ACC112 (cell line): Measurements from ENCODE around the gene YIF1A.

Experiments used
- H2AFZ ChIP-seq: fragments of 200-600 bp; sonication (generic); one replicate; pipeline ENCODE4 v1.6.0; 2017; ENCODE audit warnings: antibody characterized with exemption, low read length; ENCODE audit not compliant: unreplicated experiment
- H3K27ac ChIP-seq: fragments of 200-600 bp; sonication (generic); 2 replicates; pipeline ENCODE4 v1.5.1; 2014; ENCODE audit warnings: low read depth, mild to moderate bottlenecking, antibody characterized with exemption, low read length, moderate library complexity
- H3K27me3 ChIP-seq: fragments of 200-600 bp; sonication (generic); 2 replicates; pipeline ENCODE4 v1.6.1; 2014; ENCODE audit warnings: mild to moderate bottlenecking, antibody characterized with exemption, low read length, moderate library complexity, mixed read lengths; ENCODE audit not compliant: insufficient read depth
- H3K36me3 ChIP-seq: fragments of 200-600 bp; sonication (generic); 2 replicates; pipeline ENCODE4 v1.6.1; 2016; ENCODE audit warnings: mild to moderate bottlenecking, antibody characterized with exemption, low read length, moderate library complexity, mixed read lengths; ENCODE audit not compliant: insufficient read depth
- H3K4me1 ChIP-seq: fragments of 200-600 bp; sonication (generic); one replicate; pipeline ENCODE4 v1.6.1; 2016; ENCODE audit warnings: low read length, mixed read lengths; ENCODE audit not compliant: insufficient read depth, unreplicated experiment, control insufficient read depth
- H3K4me3 ChIP-seq: fragments of 200-600 bp; sonication (generic); 2 replicates; pipeline ENCODE4 v1.5.1; 2014; ENCODE audit warnings: mild to moderate bottlenecking, low read depth, low read length
- H3K79me2 ChIP-seq: fragments of 200-600 bp; sonication (generic); one replicate; pipeline ENCODE4 v1.6.0; 2016; ENCODE audit warnings: low read length; ENCODE audit not compliant: control insufficient read depth, unreplicated experiment, insufficient read depth

The YIF1A gene

DNA sequence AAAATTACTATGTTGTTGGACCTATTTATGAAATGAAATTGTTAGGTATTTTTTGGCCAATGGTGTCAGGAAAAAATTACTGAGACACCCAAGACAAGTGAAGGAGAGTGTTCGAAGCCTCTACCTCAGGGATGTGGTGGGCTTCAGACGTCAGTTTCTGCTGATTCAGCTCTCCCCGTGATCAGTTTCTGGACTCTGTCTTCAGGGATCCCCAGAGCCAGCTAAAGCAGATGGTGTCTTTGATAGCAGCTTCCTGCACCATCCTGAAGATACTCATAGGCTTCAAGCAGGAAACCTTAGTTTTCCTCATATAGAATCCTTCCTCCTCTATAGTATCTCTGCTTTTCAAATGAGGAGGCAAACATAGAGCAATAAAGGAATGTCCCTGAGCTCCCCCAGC lies 20.5 kb upstream of the YIF1A start:
- Histone ChIP-seq H3K36me3 (no peaks in the 10 kb centered on the region), H2AFZ (no peak overlapping the region), H3K4me3 (no peak overlapping the region), H3K4me1 (no peaks in the 10 kb centered on the region), H3K27me3 (no peaks in the 10 kb centered on the region), H3K79me2 (peaks cover 11% of the 10 kb centered on the region), H3K27ac (no peak overlapping the region)

GRCh38 chr11:66302656-66303055 lies 13.7 kb upstream of the YIF1A start:
- Histone ChIP-seq H3K4me1 (no peaks in the 10 kb centered on the region), H3K27me3 (no peaks in the 10 kb centered on the region), H3K36me3 (no peaks in the 10 kb centered on the region), H3K79me2 (no peaks in the 10 kb centered on the region), H2AFZ (no peak overlapping the region), H3K27ac (no peak overlapping the region), H3K4me3 (no peak overlapping the region)

DNA sequence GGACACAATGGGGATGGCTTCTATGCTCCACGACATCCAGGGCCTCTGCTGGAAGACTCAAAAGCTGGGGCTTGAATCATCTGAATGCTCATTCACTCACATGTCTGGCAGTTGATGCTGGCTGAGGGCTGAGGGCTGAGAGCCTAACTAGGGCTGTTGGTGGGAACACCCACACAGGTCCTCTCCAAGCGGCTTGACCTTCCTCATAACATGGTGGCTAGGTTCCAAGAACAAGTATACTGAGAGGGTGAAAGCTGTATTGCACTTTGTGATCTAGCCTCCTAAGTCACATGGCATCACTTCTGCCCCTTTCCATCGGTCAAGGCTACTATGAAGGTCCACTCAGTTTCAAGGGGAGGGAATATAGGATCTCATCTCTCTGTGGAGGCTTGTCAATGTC lies 10.2 kb upstream of the YIF1A start:
- Histone ChIP-seq H3K27me3 (no peaks in the 10 kb centered on the region), H3K4me1 (no peaks in the 10 kb centered on the region), H3K4me3 (no peak overlapping the region), H3K79me2 (no peaks in the 10 kb centered on the region), H3K36me3 (no peaks in the 10 kb centered on the region), H3K27ac (no peak overlapping the region), H2AFZ (no peak overlapping the region)

DNA sequence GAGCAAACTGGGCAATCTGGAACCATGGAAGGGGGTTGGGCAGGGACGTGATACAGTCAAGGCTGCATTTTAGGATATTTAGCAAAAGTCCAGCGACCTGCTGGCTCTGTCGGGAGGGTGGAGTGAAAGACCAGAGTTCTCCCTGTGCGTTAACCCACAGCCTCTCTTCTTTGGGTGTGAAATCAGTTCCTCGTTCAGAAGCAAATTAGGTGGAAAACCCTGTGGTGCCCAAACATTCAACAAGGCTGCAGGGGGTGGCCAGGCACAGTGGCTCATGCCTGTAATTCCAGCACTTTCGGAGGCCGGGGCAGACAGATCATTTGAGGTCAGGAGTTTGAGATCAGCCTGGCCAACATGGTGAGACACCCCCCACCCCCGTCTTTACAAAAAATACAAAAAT lies 8.7 kb upstream of the YIF1A start:
- H3K36me3 ChIP-seq, result no peaks in the 10 kb centered on the region
- no peak overlapping the region for H3K27ac ChIP-seq

GRCh38 chr11:66294626-66295620 lies 6.0 kb upstream of the YIF1A start:
- Histone ChIP-seq H3K4me3 (no peak overlapping the region), H2AFZ (no peak overlapping the region), H3K27me3 (peaks cover 27% of the 10 kb centered on the region), H3K79me2 (no peaks in the 10 kb centered on the region), H3K4me1 (peaks cover 3% of the 10 kb centered on the region), H3K27ac (no peak overlapping the region), H3K36me3 (no peaks in the 10 kb centered on the region)

More for the DNA sequence above, 8.7 kb upstream of the YIF1A start:
- Histone ChIP-seq H3K4me1 (no peaks in the 10 kb centered on the region), H3K79me2 (no peaks in the 10 kb centered on the region), H3K4me3 (no peak overlapping the region), H2AFZ (no peak overlapping the region), H3K27me3 (peaks cover 8% of the 10 kb centered on the region)

DNA sequence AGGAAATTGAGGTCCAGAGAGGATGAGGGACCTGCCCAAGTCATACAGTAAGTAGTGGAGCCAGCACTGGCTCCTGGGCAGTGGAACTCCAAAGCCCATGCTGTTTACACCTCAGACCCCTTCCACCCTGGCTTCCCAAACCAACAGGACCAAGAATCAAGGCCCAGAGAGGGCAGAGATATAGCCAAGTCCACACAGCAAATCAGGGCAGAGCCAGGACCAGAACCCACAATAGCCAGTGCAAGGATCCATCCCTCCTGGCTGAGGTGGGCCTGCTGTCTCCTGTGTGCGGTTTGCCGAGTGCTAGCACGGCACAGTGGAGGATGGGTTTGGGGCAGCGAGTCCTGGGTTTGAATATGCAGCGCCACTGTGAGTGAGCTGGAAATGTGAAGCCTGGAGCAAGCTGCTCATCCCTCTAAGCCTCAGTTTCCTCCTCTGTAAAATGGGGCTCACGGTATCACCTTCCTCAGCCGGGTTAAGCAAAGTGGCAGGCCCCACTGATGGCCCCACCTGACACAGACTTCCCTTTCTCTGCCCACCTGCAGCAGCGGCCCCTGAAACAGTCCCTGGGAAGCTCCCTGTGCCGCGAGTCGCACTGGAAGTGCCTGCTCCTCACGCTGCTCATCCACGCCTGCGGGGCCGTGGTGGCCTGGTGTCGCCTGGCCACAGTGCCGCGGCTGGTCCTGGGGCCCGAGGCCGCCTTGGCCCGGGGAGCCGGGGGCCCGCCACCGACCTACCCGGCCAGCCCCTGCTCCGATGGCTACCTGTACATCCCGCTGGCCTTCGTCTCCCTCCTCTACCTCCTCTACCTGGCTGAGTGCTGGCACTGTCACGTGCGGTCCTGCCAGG lies 5.1 kb upstream of the YIF1A start:
- no peak overlapping the region for H3K27ac ChIP-seq
- H2AFZ ChIP-seq, result no peak overlapping the region
- no peaks in the 10 kb centered on the region for H3K79me2 ChIP-seq
- no peaks in the 10 kb centered on the region for H3K36me3 ChIP-seq
- no peak overlapping the region for H3K4me3 ChIP-seq
- peaks cover 7% of the 10 kb centered on the region for H3K4me1 ChIP-seq
- peaks cover 27% of the 10 kb centered on the region for H3K27me3 ChIP-seq

GRCh38 chr11:66293352-66293751 lies 4.4 kb upstream of the YIF1A start:
- Histone ChIP-seq H3K79me2 (peaks cover 3% of the 10 kb centered on the region), H3K27ac (no peak overlapping the region), H3K4me1 (peaks cover 7% of the 10 kb centered on the region), H3K36me3 (no peaks in the 10 kb centered on the region), H3K27me3 (peaks cover 27% of the 10 kb centered on the region), H3K4me3 (no peak overlapping the region), H2AFZ (no peak overlapping the region)

- Histone ChIP-seq H3K4me3 (no peak overlapping the region), H3K27ac (no peak overlapping the region), H3K27me3 (peaks cover 27% of the 10 kb centered on the region)
Measured at GRCh38 chr11:66292543-66293332, 3.8 kb upstream of the YIF1A start.

DNA sequence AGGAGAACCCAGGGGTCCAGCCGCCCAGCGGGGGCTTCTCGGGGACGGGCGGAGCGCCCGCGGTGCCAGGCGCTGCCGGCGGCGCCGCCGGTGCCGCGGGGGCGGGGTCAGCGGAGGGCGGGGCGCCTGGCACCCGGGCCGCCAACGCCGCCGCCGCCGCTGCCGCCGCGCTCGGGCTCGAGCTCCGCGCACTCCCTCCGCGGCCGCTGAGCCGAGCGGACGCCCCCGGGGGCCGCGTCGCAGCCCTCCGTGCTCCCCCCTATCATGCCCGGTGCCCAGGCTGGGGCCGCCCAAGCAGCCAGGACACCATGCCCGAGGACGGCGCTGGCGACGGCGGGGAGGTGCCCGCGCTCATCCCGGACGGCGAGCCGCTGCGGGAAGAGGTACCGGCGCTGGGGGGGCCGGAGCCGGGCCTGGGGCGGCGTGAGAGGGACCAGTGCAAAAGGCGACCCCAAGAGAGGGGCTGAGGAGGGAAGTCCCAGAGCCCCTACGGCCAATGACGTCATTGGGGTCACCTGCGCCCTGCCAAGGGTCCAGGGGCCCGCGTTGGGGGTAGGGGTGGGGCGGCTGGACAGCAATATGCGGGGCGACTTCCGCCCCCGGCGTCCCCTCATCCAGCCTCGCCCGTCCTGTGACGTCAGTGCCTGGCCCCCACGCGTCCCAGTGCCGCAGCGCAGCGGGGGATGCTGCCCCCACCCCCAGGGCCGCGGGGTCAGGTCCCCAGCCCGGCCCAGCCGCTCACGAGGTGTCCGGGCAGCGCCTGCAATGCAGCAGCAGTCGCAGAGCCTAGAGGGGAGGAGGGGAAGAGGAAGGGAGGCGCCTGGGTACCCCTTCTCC lies 3.0 kb upstream of the YIF1A start, which contains the start of gene TMEM151A:
TSS of gene TMEM151A (plus strand) at position 189 of the 837 bp plus-strand sequence. CDS start at position 309, 120 bp downstream.
- H3K4me1 ChIP-seq, result peaks cover 15% of the 10 kb centered on the region
- H3K4me3 ChIP-seq, result peak within 1 kb of the TSS; percentile 53
- H3K79me2 ChIP-seq, result peaks cover 18% of the 10 kb centered on the region
- no peaks in the 10 kb centered on the region for H3K36me3 ChIP-seq
- H3K27me3 ChIP-seq, result peaks cover 27% of the 10 kb centered on the region
- no peak within 1 kb of the TSS for H2AFZ ChIP-seq
- no peak within 1 kb of the TSS for H3K27ac ChIP-seq

More at GRCh38 chr11:66292543-66293332, 3.8 kb upstream of the YIF1A start:
- H3K36me3 ChIP-seq, result no peaks in the 10 kb centered on the region
- peaks cover 10% of the 10 kb centered on the region for H3K79me2 ChIP-seq
- H2AFZ ChIP-seq, result no peak overlapping the region
- peaks cover 11% of the 10 kb centered on the region for H3K4me1 ChIP-seq
